Measurements from ENCODE around the gene TSPAN18.

DNA sequence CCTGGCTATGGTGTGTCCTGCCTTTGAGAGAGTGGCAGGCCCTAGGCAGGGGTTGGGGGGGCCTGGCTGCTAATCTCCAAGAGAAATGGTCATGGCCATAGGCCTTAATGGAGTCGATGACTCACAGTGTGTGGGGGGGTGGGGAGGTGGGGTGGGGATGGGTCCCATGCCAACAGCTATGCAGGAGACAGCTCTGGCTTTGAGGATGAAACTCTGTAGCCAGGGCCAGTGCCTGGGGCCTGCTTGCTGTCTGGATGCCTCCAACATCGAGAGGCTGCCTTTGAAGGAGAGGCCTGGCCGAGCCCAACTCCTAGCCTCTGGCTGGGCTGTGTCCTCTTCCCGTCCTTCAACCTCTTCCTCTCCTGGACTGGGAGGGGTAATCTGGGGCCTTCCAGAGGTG is 23.9 kb upstream of the TSPAN18 start:
- TF ChIP-seq CTCF (IDR thresholded peaks at IDR 0.05; ENCODE audit: low read depth, low read length) (no peak), EZH2phosphoT487 (IDR thresholded peaks at IDR 0.05; ENCODE audit: low read depth) (no peak)

Measured in OCI-LY3 (cell line).